ENCODE measurements around the gene TWF1. TPM values are rescaled to one million over a fixed set of nuclear protein-coding genes. Genes with fewer than 3 reads are reported as not detected.

Gene TWF1
- total RNA-seq, 1 experiment from 2014 or later = 105 TPM

DNA sequence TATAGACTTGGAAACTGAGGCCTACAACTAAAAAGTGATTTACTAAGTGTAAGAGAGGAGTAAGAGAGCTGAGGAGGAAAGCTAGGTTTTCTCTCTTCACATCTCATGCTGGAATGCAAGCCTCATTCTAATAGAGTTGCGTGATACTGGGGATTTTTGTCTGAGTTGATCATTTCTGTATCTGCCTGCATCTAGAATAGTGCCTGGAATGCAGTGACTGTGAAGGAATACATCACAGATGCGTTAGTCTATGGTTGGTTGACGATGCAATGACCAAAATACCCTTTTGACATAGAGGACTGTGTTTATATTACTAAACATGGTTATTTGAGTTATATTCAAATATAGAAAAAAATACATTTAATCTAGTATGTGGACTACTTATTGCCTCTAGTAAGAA, 20.6 kb upstream of the TWF1 start:
- no peak overlapping the region for H3K27ac Mint-ChIP-seq (ENCODE audit: low read depth, unreplicated experiment)
- no TSS peak for BruUV-seq (replicated peaks)
- TF ChIP-seq CTCF (IDR thresholded peaks at IDR 0.05; ENCODE audit: unreplicated experiment) = no peak
- H3K9me3 Mint-ChIP-seq (ENCODE audit: unreplicated experiment) = no peaks in the 10 kb centered on the region
- H3K4me1 Mint-ChIP-seq (ENCODE audit: insufficient read depth, unreplicated experiment) = no peaks in the 10 kb centered on the region
- CTCF ChIA-PET = interaction anchor here (0.6 to 0.9 kb wide), 3 partner anchors 11 to 249 kb away, joined by 3 read pairs; no protein-coding TSS in a partner anchor
- no peak overlapping the region for H3K4me3 Mint-ChIP-seq (ENCODE audit: unreplicated experiment)
- no peak for DNase-seq (ENCODE audit: unreplicated experiment)
- intact Hi-C loops (cut with micrococcal nuclease) = no loop called here
- H3K27me3 Mint-ChIP-seq (ENCODE audit: insufficient read depth, unreplicated experiment) = no peaks in the 10 kb centered on the region
- H3K36me3 Mint-ChIP-seq (ENCODE audit: insufficient read depth, unreplicated experiment) = no peaks in the 10 kb centered on the region
- POLR2A ChIA-PET = interaction anchor here (0.6 to 1.3 kb wide), 2 partner anchors 20 to 47 kb away, joined by 3 to 4 read pairs; partner anchors contain the start of gene TWF1

GRCh38 chr12:43824207-43824775, 18.2 kb upstream of the TWF1 start:
- POLR2A ChIA-PET = interaction anchor here (1.0 to 1.5 kb wide), 3 partner anchors 11 to 18 kb away, joined by 3 to 8 read pairs (median 4); partner anchors contain the start of gene TWF1
- no peaks in the 10 kb centered on the region for H3K36me3 Mint-ChIP-seq (ENCODE audit: insufficient read depth, unreplicated experiment)
- intact Hi-C loops (cut with micrococcal nuclease) = no loop called here
- H3K4me3 Mint-ChIP-seq (ENCODE audit: unreplicated experiment) = no peak overlapping the region
- CTCF ChIA-PET = interaction anchor here (0.6 to 1.3 kb wide), 4 partner anchors 18 to 133 kb away, joined by 3 to 7 read pairs (median 3); partner anchors contain the start of gene TWF1
- H3K27ac Mint-ChIP-seq (ENCODE audit: low read depth, unreplicated experiment) = no peak overlapping the region
- no peaks in the 10 kb centered on the region for H3K9me3 Mint-ChIP-seq (ENCODE audit: unreplicated experiment)
- BruUV-seq (replicated peaks) = no TSS peak
- no peak for TF ChIP-seq CTCF (IDR thresholded peaks at IDR 0.05; ENCODE audit: unreplicated experiment)
- no peaks in the 10 kb centered on the region for H3K27me3 Mint-ChIP-seq (ENCODE audit: insufficient read depth, unreplicated experiment)
- H3K4me1 Mint-ChIP-seq (ENCODE audit: insufficient read depth, unreplicated experiment) = no peaks in the 10 kb centered on the region
- no peak for DNase-seq (ENCODE audit: unreplicated experiment)

GRCh38 chr12:43816168-43816567, 10.1 kb upstream of the TWF1 start:
- intact Hi-C loops (cut with micrococcal nuclease) = no loop called here
- no peak for TF ChIP-seq CTCF (IDR thresholded peaks at IDR 0.05; ENCODE audit: unreplicated experiment)
- ChIA-PET POLR2A (interaction anchor here (1.7 to 2.1 kb wide), 2 partner anchors 11 to 19 kb away, joined by 6 to 9 read pairs; partner anchors contain the start of gene TMEM117), CTCF (interaction anchor here (1.5 to 1.6 kb wide), 2 partner anchors 9 to 67 kb away, joined by 4 read pairs; partner anchors contain the start of gene TWF1)
- H3K27me3 Mint-ChIP-seq (ENCODE audit: insufficient read depth, unreplicated experiment) = no peaks in the 10 kb centered on the region
- no peak overlapping the region for H3K27ac Mint-ChIP-seq (ENCODE audit: low read depth, unreplicated experiment)
- peaks cover 6% of the 10 kb centered on the region for H3K4me1 Mint-ChIP-seq (ENCODE audit: insufficient read depth, unreplicated experiment)
- no TSS peak for BruUV-seq (replicated peaks)
- H3K9me3 Mint-ChIP-seq (ENCODE audit: unreplicated experiment) = no peaks in the 10 kb centered on the region
- no peak for DNase-seq (ENCODE audit: unreplicated experiment)
- H3K36me3 Mint-ChIP-seq (ENCODE audit: insufficient read depth, unreplicated experiment) = no peaks in the 10 kb centered on the region
- no peak overlapping the region for H3K4me3 Mint-ChIP-seq (ENCODE audit: unreplicated experiment)

DNA sequence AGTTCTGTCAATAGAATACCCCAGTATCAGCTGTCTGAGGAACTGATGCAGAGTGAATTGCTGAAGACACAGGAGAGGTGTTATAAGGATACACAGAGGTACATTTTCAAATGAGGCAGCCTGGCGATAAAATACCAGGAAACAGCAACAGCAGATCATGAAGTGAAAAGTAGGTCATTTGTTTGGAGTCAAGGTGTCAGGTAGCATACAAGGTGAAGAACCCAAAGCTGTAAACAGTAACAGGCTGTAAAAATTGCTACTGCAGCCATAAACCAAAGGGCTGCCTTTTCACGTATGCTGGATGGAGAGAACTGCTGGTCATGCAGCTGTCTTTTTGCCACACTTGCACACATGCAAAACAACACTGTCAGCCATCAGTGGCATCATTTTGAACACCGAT, 9.3 kb upstream of the TWF1 start:
- DNase-seq (ENCODE audit: unreplicated experiment) = no peak
- no peak for TF ChIP-seq CTCF (IDR thresholded peaks at IDR 0.05; ENCODE audit: unreplicated experiment)
- Mint-ChIP-seq H3K27ac (ENCODE audit: low read depth, unreplicated experiment) (no peak overlapping the region), H3K4me3 (ENCODE audit: unreplicated experiment) (no peak overlapping the region), H3K36me3 (ENCODE audit: insufficient read depth, unreplicated experiment) (no peaks in the 10 kb centered on the region), H3K4me1 (ENCODE audit: insufficient read depth, unreplicated experiment) (peaks cover 6% of the 10 kb centered on the region), H3K9me3 (ENCODE audit: unreplicated experiment) (no peaks in the 10 kb centered on the region), H3K27me3 (ENCODE audit: insufficient read depth, unreplicated experiment) (no peaks in the 10 kb centered on the region)
- BruUV-seq (replicated peaks) = no TSS peak
- intact Hi-C loops (cut with micrococcal nuclease) = no loop called here
- ChIA-PET CTCF (interaction anchor here (0.7 to 1.5 kb wide), 3 partner anchors 11 to 1852 kb away, joined by 3 to 4 read pairs (median 3); no protein-coding TSS in a partner anchor), POLR2A (interaction anchor here (0.6 to 2.1 kb wide), 2 partner anchors 11 to 47 kb away, joined by 3 to 6 read pairs; no protein-coding TSS in a partner anchor)

Data from MCF 10A (cell line).